Gastrocnemius medialis (tissue), 4 donors: ENCODE data around the gene SCGB1A1. TPM values are rescaled to one million over a fixed set of nuclear protein-coding genes. Genes with fewer than 3 reads are reported as not detected.
A peak's percentile ranks its signal among the peaks of the same experiment; 100 is the strongest.
"Not testable (repeated sequence)": the region's sequence is repeated elsewhere in the genome, so short reads cannot be mapped to it uniquely, and the experiment has no call there.

Source experiments
- ATAC-seq, 2 donors: fragments of 150-250 bp; one replicate each; pipeline ENCODE4 v1.9.1; 2016
- DNase-seq, 2 donors: peaks; one replicate each; pipeline ENCODE4 v3.0.0-alpha.2; 2019
- H3K27ac ChIP-seq, 4 donors: fragments of 200-600 bp; sonication (generic); 1 replicate in 1 of 4; 2 replicates in 3 of 4; pipeline ENCODE4 v1.5.1; 2016 to 2018; ENCODE audit warnings: mild to moderate bottlenecking in 2 of 4, moderate library complexity in 1 of 4
- H3K27me3 ChIP-seq, 3 donors: fragments of 200-600 bp; sonication (generic) in 2 of 3; 1 replicate in 1 of 3; 2 replicates in 2 of 3; pipeline versions ENCODE4 v1.5.1 to v1.6.0; 2016 to 2019; ENCODE audit warnings: mild to moderate bottlenecking in 1 of 3, moderate library complexity in 1 of 3
- H3K36me3 ChIP-seq, 2 donors: fragments of 200-600 bp; sonication (generic) in 1 of 2; one replicate each; pipeline ENCODE4 v1.5.1; 2017 to 2018
- H3K4me1 ChIP-seq, 2 donors: fragments of 200-600 bp; sonication (generic) in 1 of 2; one replicate each; pipeline ENCODE4 v1.5.1; 2016 to 2017; ENCODE audit warnings: mild to moderate bottlenecking in 2 of 2
- H3K4me3 ChIP-seq, 4 donors: fragments of 200-600 bp; sonication (generic) in 3 of 4; 1 replicate in 1 of 4; 2 replicates in 3 of 4; pipeline ENCODE4 v1.5.1; 2016 to 2019; ENCODE audit warnings: mild to moderate bottlenecking in 2 of 4
- H3K9me3 ChIP-seq, 3 donors: fragments of 200-600 bp; sonication (generic) in 2 of 3; 1 replicate in 1 of 3; 2 replicates in 2 of 3; pipeline ENCODE4 v1.5.1; 2016 to 2019
- CTCF ChIP-seq, 5 experiments: fragments of 450-650 bp in 3 of 5; fragments of 200-600 bp in 2 of 5; sonication (generic) in 2 of 5; IDR thresholded peaks in 4 of 5; conservative IDR thresholded peaks in 1 of 5; 1 replicate in 4 of 5; 2 replicates in 1 of 5; pipeline ENCODE4 v1.5.1; 2016 to 2019; ENCODE audit warnings: antibody characterized with exemption in 5 of 5, mild to moderate bottlenecking in 3 of 5, moderate library complexity in 3 of 5
- POLR2A ChIP-seq, 2 donors: fragments of 450-650 bp; IDR thresholded peaks; one replicate each; pipeline ENCODE4 v1.6.1; 2017; ENCODE audit warnings: antibody characterized with exemption in 2 of 2, mild to moderate bottlenecking in 2 of 2, moderate library complexity in 2 of 2
- in situ Hi-C, 4 donors: fragments of 200-750 bp; cut with MboI; loops; one replicate each; pipeline versions ENCODE4 v1.15.0 to v1.8.0; 2017; ENCODE audit warnings: low sequenced_read_pairs in 4 of 4
- intact Hi-C: fragments of 100-400 bp; cut with DNase I; formaldehyde crosslinking; loops from one replicate; pipeline ENCODE4 v1.15.1; 2023; ENCODE audit warnings: low total_unique reads
- total RNA-seq, 4 donors: library from RNA; depleted of rRNA; stranded (reverse); fragments of >200 nt; gene quantifications; one replicate each; pipeline versions ENCODE4 v1.1.0 to v1.2.3, GENCODE V29; 2016

Gene SCGB1A1
- total RNA-seq, 4 donors from 2014 or later = not detected

- in situ Hi-C loops (loop anchor here (25.0 kb wide), 2 partner anchors 312 to 488 kb away; partner anchors contain the start of genes LRRN4CL (in 2 of the 4) and UBXN1 (in 2 of the 4)), intact Hi-C loops (loop anchor here (5.0 kb wide), 1 partner anchor 202 kb away; no protein-coding TSS in a partner anchor)
- DNase-seq = no peak
- ATAC-seq = no peak
- Histone ChIP-seq H3K27me3 (no peaks in the 10 kb centered on the region), H3K9me3 (no peaks in the 10 kb centered on the region), H3K36me3 (no peaks in the 10 kb centered on the region), H3K4me1 (peaks cover 0 to 3% of the 10 kb centered on the region in 2 donors), H3K27ac (no peak overlapping the region), H3K4me3 (no peak overlapping the region)
- no peak for TF ChIP-seq POLR2A (IDR thresholded peaks at IDR 0.05)
- no peak for TF ChIP-seq CTCF (IDR thresholded peaks at IDR 0.05 in 4 of 5, conservative IDR thresholded peaks at IDR 0.05 in 1 of 5)
Measured at GRCh38 chr11:62374801-62375200, 44.0 kb upstream of the SCGB1A1 start.

- ATAC-seq, H3K4me3 ChIP-seq, H3K36me3 ChIP-seq, H3K9me3 ChIP-seq, H3K27ac ChIP-seq, DNase-seq, H3K27me3 ChIP-seq, H3K4me1 ChIP-seq: not testable (repeated sequence)
- in situ Hi-C loops = loop anchor here (25.0 kb wide), 2 partner anchors 309 to 484 kb away; partner anchors contain the start of genes LRRN4CL (in 2 of the 4) and UBXN1 (in 2 of the 4)
- intact Hi-C loops = loop anchor here (2.0 to 5.0 kb wide), 2 partner anchors 38 to 206 kb away; no protein-coding TSS in a partner anchor
- TF ChIP-seq CTCF (IDR thresholded peaks at IDR 0.05 in 4 of 5, conservative IDR thresholded peaks at IDR 0.05 in 1 of 5) = peak in 3 of 5 experiments; percentile 38 to 58 (median 45)
Measured at GRCh38 chr11:62378459-62379063, 40.3 kb upstream of the SCGB1A1 start.

GRCh38 chr11:62379586-62379985 lies 39.2 kb upstream of the SCGB1A1 start:
- not testable (repeated sequence) for H3K4me1 ChIP-seq, H3K4me3 ChIP-seq, H3K27ac ChIP-seq, H3K27me3 ChIP-seq, H3K9me3 ChIP-seq, ATAC-seq, H3K36me3 ChIP-seq, DNase-seq
- in situ Hi-C loops (loop anchor here (25.0 kb wide), 2 partner anchors 308 to 483 kb away; partner anchors contain the start of genes LRRN4CL (in 2 of the 4) and UBXN1 (in 2 of the 4)), intact Hi-C loops (loop anchor here (2.0 to 5.0 kb wide), 2 partner anchors 39 to 207 kb away; no protein-coding TSS in a partner anchor)

GRCh38 chr11:62380821-62381245 lies 38.0 kb upstream of the SCGB1A1 start:
- in situ Hi-C loops = loop anchor here (10.0 to 25.0 kb wide), 3 partner anchors 306 to 481 kb away; partner anchors contain the start of genes LRRN4CL (in 2 of the 4) and UBXN1 (in 2 of the 4)
- H3K9me3 ChIP-seq, H3K27me3 ChIP-seq, intact Hi-C loops, H3K27ac ChIP-seq, DNase-seq, H3K36me3 ChIP-seq, H3K4me1 ChIP-seq: not testable (repeated sequence)
- peak; percentile 45 to 90 (median 82) for TF ChIP-seq CTCF (IDR thresholded peaks at IDR 0.05 in 4 of 5, conservative IDR thresholded peaks at IDR 0.05 in 1 of 5)
- peak overlapping the region in 1 of 4 donors; percentile 21 for H3K4me3 ChIP-seq
- peak; percentile 83 to 85 for ATAC-seq

- Histone ChIP-seq H3K27me3 (no peaks in the 10 kb centered on the region), H3K27ac (no peak overlapping the region), H3K4me3 (no peak overlapping the region), H3K4me1 (peaks cover 5 to 7% of the 10 kb centered on the region in 2 donors), H3K9me3 (no peaks in the 10 kb centered on the region), H3K36me3 (no peaks in the 10 kb centered on the region)
- in situ Hi-C loops = loop anchor here (10.0 to 25.0 kb wide), 3 partner anchors 303 to 478 kb away; partner anchors contain the start of genes LRRN4CL (in 2 of the 4) and UBXN1 (in 2 of the 4)
- intact Hi-C loops = no loop called here
- TF ChIP-seq POLR2A (IDR thresholded peaks at IDR 0.05) = no peak
- no peak for TF ChIP-seq CTCF (IDR thresholded peaks at IDR 0.05 in 4 of 5, conservative IDR thresholded peaks at IDR 0.05 in 1 of 5)
- DNase-seq (no peak), ATAC-seq (no peak)
Measured at GRCh38 chr11:62383822-62384221, 35.0 kb upstream of the SCGB1A1 start.

GRCh38 chr11:62386083-62386482 lies 32.8 kb upstream of the SCGB1A1 start:
- intact Hi-C loops = not testable (repeated sequence)

More at GRCh38 chr11:62386083-62386482, 32.8 kb upstream of the SCGB1A1 start:
- H3K36me3 ChIP-seq, H3K27me3 ChIP-seq, H3K4me1 ChIP-seq, H3K4me3 ChIP-seq, ATAC-seq, H3K27ac ChIP-seq, H3K9me3 ChIP-seq, DNase-seq: not testable (repeated sequence)
- in situ Hi-C loops = loop anchor here (10.0 to 25.0 kb wide), 3 partner anchors 301 to 476 kb away; partner anchors contain the start of genes LRRN4CL (in 2 of the 4) and UBXN1 (in 2 of the 4)
